Left lung (tissue), 10 donors: ENCODE measurements around the gene EIF2S2. TPM values are rescaled to one million over a fixed set of nuclear protein-coding genes. Genes with fewer than 3 reads are reported as not detected.
"Not testable (repeated sequence)": the region's sequence is repeated elsewhere in the genome, so short reads cannot be mapped to it uniquely, and the experiment has no call there.

Source experiments
- ATAC-seq: fragments of 200-7000 bp; cut with Tn5 transposase; one replicate; pipeline ENCODE4 v1.9.1; 2020; ENCODE audit warnings: moderate library complexity
- DNase-seq, 4 donors: peaks; one replicate each; pipeline ENCODE4 v3.0.0-alpha.2; 2013 to 2020
- H3K27ac ChIP-seq, 2 donors: fragments of 200-600 bp; sonication (generic) in 1 of 2; one replicate each; pipeline versions ENCODE4 v1.5.0 to v1.8.0; 2020 to 2021
- H3K27me3 ChIP-seq, 2 donors: fragments of 200-600 bp; sonication (generic) in 1 of 2; one replicate each; pipeline versions ENCODE4 v1.5.0 to v1.8.0; 2020 to 2021
- H3K36me3 ChIP-seq, 2 donors: fragments of 200-600 bp; sonication (generic) in 1 of 2; one replicate each; pipeline versions ENCODE4 v1.5.0 to v1.8.0; 2020 to 2021
- H3K4me1 ChIP-seq, 2 donors: fragments of 200-600 bp; one replicate each; pipeline ENCODE4 v1.8.0; 2021
- H3K4me3 ChIP-seq, 2 donors: fragments of 200-600 bp; sonication (generic) in 1 of 2; one replicate each; pipeline versions ENCODE4 v1.5.0 to v1.8.0; 2020 to 2021; ENCODE audit warnings: mild to moderate bottlenecking in 1 of 2
- H3K9me3 ChIP-seq, 2 donors: fragments of 200-600 bp; sonication (generic) in 1 of 2; one replicate each; pipeline versions ENCODE4 v1.5.0 to v1.8.0; 2020 to 2021
- intact Hi-C, 2 donors: fragments of 100-400 bp; cut with DNase I; formaldehyde crosslinking; loops; one replicate each; pipeline versions ENCODE4 v1.11.2 to v1.14.2; 2022
- polyA plus RNA-seq, 6 donors: library from polyadenylated mRNA; unstranded; fragments of 120-200 nt; gene quantifications; one replicate each; pipeline ENCODE4 v1.2.1, GENCODE V29; 2013; ENCODE audit not compliant: insufficient read length in 6 of 6
- total RNA-seq, 2 donors: library from RNA; stranded (reverse); fragmentation: NEBNext Ultra II Directional; extraction: Animal tissue kit (Norgen Biotek cat#: 25700); gene quantifications; one replicate each; pipeline ENCODE4 v1.2.1, GENCODE V29; 2021
- TF ChIP-seq, protein P1 (sequence below), 2 donors: fragments of 200-600 bp; sonication (generic) in 1 of 2; IDR thresholded peaks; one replicate each; pipeline versions ENCODE4 v1.5.0 to v1.8.0; 2021; ENCODE audit warnings: antibody characterized with exemption in 2 of 2
- donor health status: DM: no; HTN: yes; CAD: no.
- donor health status: DM: no; HTN: no; CAD: no.

EIF2S2 gene
- total and polyA plus RNA-seq, 8 donors = 41.7 to 61.6 (median 45.9) TPM

DNA sequence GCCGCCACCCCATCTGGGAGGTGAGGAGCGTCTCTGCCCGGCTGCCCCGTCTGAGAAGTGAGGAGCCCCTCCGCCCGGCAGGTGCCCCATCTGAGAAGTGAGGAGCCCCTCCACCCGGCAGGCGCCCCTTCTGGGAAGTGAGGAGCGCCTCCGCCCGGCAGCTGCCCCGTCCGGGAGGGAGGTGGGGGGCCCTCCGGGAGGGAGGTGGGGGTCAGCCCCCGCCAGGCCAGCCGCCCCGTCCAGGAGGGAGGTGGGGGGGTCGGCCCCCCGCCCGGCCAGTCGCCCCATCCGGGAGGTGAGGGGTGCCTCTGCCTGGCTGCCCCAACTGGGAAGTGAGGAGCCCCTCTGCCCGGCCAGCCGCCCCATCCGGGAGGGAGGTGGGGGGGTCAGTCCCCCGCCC is 20.4 kb upstream of the EIF2S2 start:
- H3K9me3 ChIP-seq, H3K4me3 ChIP-seq, H3K4me1 ChIP-seq, DNase-seq, H3K27me3 ChIP-seq, H3K36me3 ChIP-seq, intact Hi-C loops, H3K27ac ChIP-seq, ATAC-seq: not testable (repeated sequence)

DNA sequence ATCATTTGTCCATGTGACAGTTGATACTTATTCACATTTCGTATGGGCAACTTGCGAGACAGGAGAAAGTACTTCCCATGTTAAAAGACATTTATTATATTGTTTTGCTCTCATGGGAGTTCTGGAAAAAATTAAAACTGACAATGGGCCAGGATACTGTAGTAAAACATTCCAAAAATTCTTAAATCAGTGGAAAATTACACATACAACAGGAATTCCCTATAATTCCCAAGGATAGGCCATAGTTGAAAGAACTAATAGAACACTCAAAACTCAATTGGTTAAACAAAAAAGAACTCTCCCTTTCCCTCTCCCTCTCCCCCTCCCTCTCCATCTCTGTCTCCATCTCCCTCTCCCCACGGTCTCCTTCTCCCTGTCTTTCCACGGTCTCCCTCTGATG is 19.4 kb upstream of the EIF2S2 start:
- no peaks in the 10 kb centered on the region for H3K36me3 ChIP-seq
- H3K4me1 ChIP-seq = no peaks in the 10 kb centered on the region
- TF ChIP-seq, protein P1, sequence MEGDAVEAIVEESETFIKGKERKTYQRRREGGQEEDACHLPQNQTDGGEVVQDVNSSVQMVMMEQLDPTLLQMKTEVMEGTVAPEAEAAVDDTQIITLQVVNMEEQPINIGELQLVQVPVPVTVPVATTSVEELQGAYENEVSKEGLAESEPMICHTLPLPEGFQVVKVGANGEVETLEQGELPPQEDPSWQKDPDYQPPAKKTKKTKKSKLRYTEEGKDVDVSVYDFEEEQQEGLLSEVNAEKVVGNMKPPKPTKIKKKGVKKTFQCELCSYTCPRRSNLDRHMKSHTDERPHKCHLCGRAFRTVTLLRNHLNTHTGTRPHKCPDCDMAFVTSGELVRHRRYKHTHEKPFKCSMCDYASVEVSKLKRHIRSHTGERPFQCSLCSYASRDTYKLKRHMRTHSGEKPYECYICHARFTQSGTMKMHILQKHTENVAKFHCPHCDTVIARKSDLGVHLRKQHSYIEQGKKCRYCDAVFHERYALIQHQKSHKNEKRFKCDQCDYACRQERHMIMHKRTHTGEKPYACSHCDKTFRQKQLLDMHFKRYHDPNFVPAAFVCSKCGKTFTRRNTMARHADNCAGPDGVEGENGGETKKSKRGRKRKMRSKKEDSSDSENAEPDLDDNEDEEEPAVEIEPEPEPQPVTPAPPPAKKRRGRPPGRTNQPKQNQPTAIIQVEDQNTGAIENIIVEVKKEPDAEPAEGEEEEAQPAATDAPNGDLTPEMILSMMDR (IDR thresholded peaks at IDR 0.05) = no peak
- H3K4me3 ChIP-seq = no peak overlapping the region
- H3K27ac ChIP-seq = no peak overlapping the region
- no peaks in the 10 kb centered on the region for H3K27me3 ChIP-seq
- ATAC-seq (no peak), DNase-seq (no peak)
- H3K9me3 ChIP-seq = no peaks in the 10 kb centered on the region
- intact Hi-C loops = no loop called here

DNA sequence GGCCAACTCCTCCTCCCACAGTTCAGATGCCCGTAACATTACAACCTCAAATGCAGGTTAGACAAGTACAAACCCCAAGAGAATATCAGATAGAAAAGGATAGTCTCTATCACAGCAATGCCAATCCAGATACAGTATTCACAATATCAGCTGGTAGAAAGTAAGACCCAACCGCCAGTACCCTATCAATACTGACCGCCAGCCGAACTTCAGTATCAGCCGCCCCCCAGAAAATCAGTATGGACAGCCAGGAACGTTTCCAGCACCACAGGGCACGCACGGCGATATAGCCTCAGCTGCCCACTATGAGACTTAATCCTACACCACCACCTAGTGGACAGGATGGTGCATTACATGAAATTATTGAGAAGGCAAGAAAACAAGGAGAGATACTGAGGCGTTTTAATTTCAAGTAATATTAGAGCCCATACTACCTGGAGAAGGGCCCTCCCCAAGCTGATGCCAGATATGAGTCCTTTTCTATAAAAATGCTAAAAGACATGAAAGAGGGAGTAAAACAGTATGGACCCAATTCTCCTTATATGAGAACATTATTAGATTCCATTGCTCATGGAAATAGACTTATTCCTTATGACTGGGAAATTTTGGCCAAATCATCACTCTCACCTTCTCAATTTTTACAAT is 17.6 kb upstream of the EIF2S2 start:
- H3K9me3 ChIP-seq = no peaks in the 10 kb centered on the region
- intact Hi-C loops = no loop called here

DNA sequence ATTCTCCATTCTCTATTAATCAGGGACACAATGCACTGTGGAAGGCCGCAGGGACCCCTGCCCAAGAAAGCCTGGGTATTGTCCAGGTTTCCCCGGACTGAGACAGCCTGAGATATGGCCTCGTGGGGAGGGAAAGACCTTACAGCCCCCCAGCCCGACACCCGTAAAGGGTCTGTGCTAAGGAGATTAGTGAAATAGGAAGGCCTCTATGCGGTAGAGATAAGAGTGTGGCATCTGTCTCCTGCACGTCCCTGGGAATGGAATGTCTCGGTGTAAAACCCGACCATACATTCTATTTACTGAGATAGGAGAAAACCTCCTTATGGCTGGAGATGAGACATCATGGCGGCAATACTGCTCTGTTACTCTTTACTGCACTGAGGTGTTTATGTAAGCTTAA is 15.7 kb upstream of the EIF2S2 start:
- Histone ChIP-seq H3K4me3 (no peak overlapping the region), H3K36me3 (no peaks in the 10 kb centered on the region), H3K9me3 (no peaks in the 10 kb centered on the region), H3K27me3 (no peaks in the 10 kb centered on the region), H3K4me1 (no peaks in the 10 kb centered on the region), H3K27ac (no peak overlapping the region)
- DNase-seq = no peak
- no peak for ATAC-seq
- TF ChIP-seq, protein P1 (IDR thresholded peaks at IDR 0.05) = no peak
- intact Hi-C loops = no loop called here

More for the DNA sequence above, 17.6 kb upstream of the EIF2S2 start:
- ATAC-seq (peak; percentile 100), DNase-seq (peak in 3 of 4 donors; percentile 40 to 78 (median 59))
- Histone ChIP-seq H3K4me3 (no peak overlapping the region), H3K36me3 (no peaks in the 10 kb centered on the region), H3K27me3 (no peaks in the 10 kb centered on the region), H3K27ac (no peak overlapping the region), H3K4me1 (no peaks in the 10 kb centered on the region)
- TF ChIP-seq, protein P1 (IDR thresholded peaks at IDR 0.05) = peak; percentile 78 to 81

DNA sequence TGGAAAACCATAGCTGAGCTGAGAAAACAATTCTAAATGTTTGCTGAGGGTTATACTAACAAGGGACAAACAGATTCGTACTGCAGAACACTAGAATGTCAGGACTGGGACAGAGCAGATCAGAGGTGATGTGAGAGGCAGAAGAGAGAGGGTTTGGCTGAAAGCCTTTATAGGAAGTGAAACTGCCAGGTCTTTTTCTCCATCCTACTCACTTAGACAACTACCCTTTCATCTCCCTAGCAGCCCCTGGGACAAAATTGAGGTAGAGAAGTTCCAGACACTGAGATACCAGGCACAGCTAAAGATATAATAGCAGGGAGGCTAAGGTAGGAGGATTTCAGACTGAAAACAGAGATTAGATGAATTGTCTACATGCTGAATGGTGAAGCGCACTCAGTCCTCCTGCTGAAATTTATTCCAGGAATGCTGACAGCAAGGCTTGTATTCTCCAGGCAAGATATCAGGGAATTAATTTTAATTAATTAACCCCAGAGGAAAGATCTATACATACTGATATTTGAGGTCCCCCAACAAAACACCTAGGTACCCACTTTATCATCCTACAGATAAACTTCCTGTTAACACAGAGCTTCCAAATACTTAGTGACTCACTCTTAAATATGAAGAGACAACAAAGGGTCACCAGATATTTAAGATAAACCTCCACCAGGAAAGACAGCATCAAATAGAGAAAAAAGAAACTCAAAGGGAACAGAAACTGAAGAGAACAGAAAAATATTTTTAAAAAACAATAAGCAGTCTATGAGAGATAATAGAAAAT is 12.6 kb upstream of the EIF2S2 start:
- H3K27me3 ChIP-seq = no peaks in the 10 kb centered on the region
- no peaks in the 10 kb centered on the region for H3K36me3 ChIP-seq
- no peak overlapping the region for H3K27ac ChIP-seq
- TF ChIP-seq, protein P1 (IDR thresholded peaks at IDR 0.05) = no peak
- H3K4me3 ChIP-seq = no peak overlapping the region
- DNase-seq = no peak
- no peaks in the 10 kb centered on the region for H3K4me1 ChIP-seq
- H3K9me3 ChIP-seq = no peaks in the 10 kb centered on the region
- ATAC-seq = no peak
- intact Hi-C loops = no loop called here
